KMS-11 (cell line): Measurements from ENCODE around the gene TBC1D21.

ENCODE experiments used
- H2AFZ ChIP-seq: fragments of 200-600 bp; sonication (generic); 2 replicates; pipeline ENCODE4 v1.6.1; 2016; ENCODE audit warnings: antibody characterized with exemption, mixed run types, low read depth
- H3K27ac ChIP-seq: fragments of 200-600 bp; sonication (generic); 2 replicates; pipeline ENCODE4 v1.6.1; 2016; ENCODE audit warnings: mild to moderate bottlenecking, mixed run types
- H3K27me3 ChIP-seq: fragments of 200-600 bp; sonication (generic); 2 replicates; pipeline ENCODE4 v1.6.1; 2017; ENCODE audit warnings: mild to moderate bottlenecking, low read depth, mixed run types, moderate library complexity; ENCODE audit not compliant: insufficient read depth
- H3K36me3 ChIP-seq: fragments of 200-600 bp; sonication (generic); 2 replicates; pipeline ENCODE4 v1.6.1; 2017; ENCODE audit warnings: mild to moderate bottlenecking, mixed run types; ENCODE audit not compliant: insufficient read depth
- H3K4me1 ChIP-seq: fragments of 200-600 bp; sonication (generic); 2 replicates; pipeline ENCODE4 v1.6.1; 2016; ENCODE audit warnings: mild to moderate bottlenecking, low read depth, mixed run types; ENCODE audit not compliant: poor library complexity, severe bottlenecking
- H3K4me2 ChIP-seq: fragments of 200-600 bp; sonication (generic); 2 replicates; pipeline ENCODE4 v1.7.0; 2016; ENCODE audit warnings: mild to moderate bottlenecking, mixed run types
- H3K4me3 ChIP-seq: fragments of 200-600 bp; sonication (generic); IDR thresholded peaks from 2 replicates; pipeline ENCODE4 v1.6.1; 2017; ENCODE audit warnings: low read depth, low read length, mixed read lengths; ENCODE audit not compliant: insufficient read depth
- H3K79me2 ChIP-seq: fragments of 200-600 bp; sonication (generic); 2 replicates; pipeline ENCODE4 v1.6.1; 2016; ENCODE audit warnings: low read depth, mixed run types; ENCODE audit not compliant: insufficient read depth
- H3K9ac ChIP-seq: fragments of 200-600 bp; sonication (generic); 2 replicates; pipeline ENCODE4 v1.6.1; 2016; ENCODE audit warnings: mild to moderate bottlenecking, mixed run types
- H4K20me1 ChIP-seq: fragments of 200-600 bp; sonication (generic); 2 replicates; pipeline ENCODE4 v1.6.1; 2016; ENCODE audit warnings: mild to moderate bottlenecking, mixed run types; ENCODE audit not compliant: insufficient read depth
- TF ChIP-seq, protein P1 (sequence below): fragments of 200-600 bp; sonication (generic); conservative IDR thresholded peaks from 2 replicates; pipeline ENCODE4 v1.6.1; 2017; ENCODE audit warnings: low read depth, mild to moderate bottlenecking, antibody characterized with exemption, low read length, moderate library complexity, mixed read lengths

The TBC1D21 gene

DNA sequence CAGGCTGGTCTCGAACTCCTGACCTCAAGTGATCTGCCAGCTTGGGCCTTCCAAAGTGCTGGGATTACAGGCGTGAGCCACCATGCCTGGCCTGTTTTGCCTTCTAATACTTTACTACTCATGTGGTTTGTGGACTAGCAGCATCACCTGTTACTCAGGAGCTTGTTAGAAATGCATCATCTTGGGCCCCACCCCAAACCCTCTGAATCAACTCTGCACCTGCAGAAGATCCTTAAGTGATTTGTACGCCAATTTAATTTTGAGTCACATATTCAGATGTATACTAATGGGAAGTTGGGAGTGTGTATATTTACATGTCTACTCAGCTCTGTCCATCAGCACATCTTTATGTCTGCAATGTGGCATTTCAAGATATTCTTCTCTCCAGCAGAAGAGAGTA lies 6.1 kb downstream of the TBC1D21 start:
- Histone ChIP-seq H3K4me1 (no peaks in the 10 kb centered on the region), H3K27me3 (peaks cover 5% of the 10 kb centered on the region), H3K36me3 (no peaks in the 10 kb centered on the region), H2AFZ (no peak overlapping the region), H3K4me3 (no peak overlapping the region), H3K9ac (no peak overlapping the region), H3K79me2 (no peaks in the 10 kb centered on the region), H4K20me1 (no peaks in the 10 kb centered on the region), H3K4me2 (no peak overlapping the region), H3K27ac (no peak overlapping the region)
- TF ChIP-seq, protein P1, sequence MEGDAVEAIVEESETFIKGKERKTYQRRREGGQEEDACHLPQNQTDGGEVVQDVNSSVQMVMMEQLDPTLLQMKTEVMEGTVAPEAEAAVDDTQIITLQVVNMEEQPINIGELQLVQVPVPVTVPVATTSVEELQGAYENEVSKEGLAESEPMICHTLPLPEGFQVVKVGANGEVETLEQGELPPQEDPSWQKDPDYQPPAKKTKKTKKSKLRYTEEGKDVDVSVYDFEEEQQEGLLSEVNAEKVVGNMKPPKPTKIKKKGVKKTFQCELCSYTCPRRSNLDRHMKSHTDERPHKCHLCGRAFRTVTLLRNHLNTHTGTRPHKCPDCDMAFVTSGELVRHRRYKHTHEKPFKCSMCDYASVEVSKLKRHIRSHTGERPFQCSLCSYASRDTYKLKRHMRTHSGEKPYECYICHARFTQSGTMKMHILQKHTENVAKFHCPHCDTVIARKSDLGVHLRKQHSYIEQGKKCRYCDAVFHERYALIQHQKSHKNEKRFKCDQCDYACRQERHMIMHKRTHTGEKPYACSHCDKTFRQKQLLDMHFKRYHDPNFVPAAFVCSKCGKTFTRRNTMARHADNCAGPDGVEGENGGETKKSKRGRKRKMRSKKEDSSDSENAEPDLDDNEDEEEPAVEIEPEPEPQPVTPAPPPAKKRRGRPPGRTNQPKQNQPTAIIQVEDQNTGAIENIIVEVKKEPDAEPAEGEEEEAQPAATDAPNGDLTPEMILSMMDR = no peak

DNA sequence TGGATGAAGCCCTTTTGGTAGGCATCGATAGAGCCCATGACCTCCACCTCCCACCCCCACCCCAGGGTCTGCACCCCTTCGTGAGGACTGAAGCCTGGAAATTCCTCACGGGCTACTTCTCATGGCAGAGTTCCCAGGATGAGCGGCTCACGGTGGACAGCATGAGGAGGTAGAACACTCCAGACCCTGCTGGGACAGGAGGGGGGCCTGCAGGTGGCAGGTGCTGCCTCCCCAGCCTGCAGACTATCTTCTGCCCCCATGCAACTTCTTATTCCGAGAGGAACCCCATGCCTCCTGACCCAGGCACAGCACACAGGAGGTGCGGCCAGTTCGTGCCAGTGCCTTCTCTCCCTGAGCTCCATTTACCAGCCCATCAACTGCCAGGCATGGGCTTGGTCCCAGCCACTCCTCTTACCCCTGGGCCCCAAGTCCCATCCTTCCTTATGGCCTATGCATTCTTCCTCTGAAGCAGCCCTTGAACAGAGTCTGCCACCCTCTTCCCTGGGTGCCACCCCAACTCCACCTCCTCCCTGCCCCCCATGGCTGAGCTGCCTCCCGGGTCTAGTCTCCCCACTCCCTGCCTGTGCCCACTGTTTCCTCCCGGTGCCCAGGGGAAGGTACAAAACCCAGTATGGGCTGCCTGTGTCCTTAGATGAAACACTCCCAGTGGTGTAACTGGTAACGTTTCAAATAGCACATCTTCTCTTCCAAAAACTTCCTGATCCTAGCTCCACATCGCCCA lies 8.4 kb downstream of the TBC1D21 start:
- Histone ChIP-seq H3K4me3 (no peak overlapping the region), H3K4me2 (no peak overlapping the region), H3K27me3 (peaks cover 5% of the 10 kb centered on the region), H3K4me1 (no peaks in the 10 kb centered on the region), H3K9ac (no peak overlapping the region), H2AFZ (no peak overlapping the region), H4K20me1 (no peaks in the 10 kb centered on the region), H3K79me2 (no peaks in the 10 kb centered on the region), H3K27ac (no peak overlapping the region), H3K36me3 (no peaks in the 10 kb centered on the region)
- TF ChIP-seq, protein P1 = no peak

DNA sequence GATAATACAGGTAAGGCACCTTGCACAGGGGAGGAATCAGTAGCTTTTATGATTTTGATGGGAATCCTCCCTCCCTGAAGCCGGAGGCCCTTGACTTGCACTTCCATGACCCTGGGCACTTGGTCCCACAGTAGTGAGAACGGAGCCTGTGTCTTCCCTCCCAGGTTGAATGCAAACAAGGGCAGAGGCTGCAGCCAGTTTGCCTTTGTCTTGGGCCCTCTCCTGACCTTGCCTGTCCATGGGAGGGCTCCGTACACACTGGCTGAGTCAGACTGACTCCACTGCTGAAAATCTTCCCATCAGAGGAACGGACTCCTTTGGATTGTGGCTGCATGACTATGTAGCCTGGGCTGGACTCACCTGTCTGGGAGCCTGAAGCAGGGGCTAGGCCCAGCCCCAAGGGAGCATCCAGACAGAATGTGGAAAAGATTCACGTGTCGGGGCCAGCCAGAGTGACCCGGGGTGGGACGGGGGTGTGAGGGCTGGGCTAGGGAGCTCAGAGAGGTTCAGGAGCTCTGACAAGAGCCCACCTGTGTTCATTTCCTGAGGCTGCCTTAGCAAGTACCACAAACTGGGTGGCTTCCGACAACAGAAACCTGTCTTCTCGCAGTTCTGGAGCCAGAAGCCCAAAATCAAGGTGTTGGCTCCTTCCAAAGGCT lies 9.5 kb downstream of the TBC1D21 start:
- TF ChIP-seq, protein P1 = no peak
- H3K4me2 ChIP-seq = no peak overlapping the region
- H4K20me1 ChIP-seq = no peaks in the 10 kb centered on the region
- H3K36me3 ChIP-seq = no peaks in the 10 kb centered on the region
- H2AFZ ChIP-seq = no peak overlapping the region
- no peaks in the 10 kb centered on the region for H3K79me2 ChIP-seq
- peaks cover 7% of the 10 kb centered on the region for H3K27me3 ChIP-seq
- no peaks in the 10 kb centered on the region for H3K4me1 ChIP-seq
- no peak overlapping the region for H3K4me3 ChIP-seq
- H3K27ac ChIP-seq = no peak overlapping the region
- H3K9ac ChIP-seq = no peak overlapping the region

DNA sequence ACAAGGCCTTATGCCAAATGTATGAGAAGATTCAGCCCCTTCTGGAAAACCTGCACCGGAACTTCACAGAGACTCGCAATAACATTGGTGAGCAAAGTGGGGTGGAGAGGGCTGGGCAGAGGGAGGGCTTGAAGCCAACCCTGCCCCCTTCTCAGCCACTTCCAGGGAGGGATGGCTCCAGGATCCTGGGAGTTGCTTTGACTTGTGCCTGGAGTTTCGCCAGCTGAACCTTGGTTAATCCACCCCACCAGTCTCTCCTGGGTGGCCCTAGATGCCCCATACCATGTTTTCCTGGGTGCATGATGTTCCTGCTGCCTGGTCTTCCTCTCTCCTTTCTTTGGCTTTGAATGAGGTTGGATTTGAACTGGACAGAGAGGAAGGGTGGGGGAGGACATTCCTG lies 10.8 kb downstream of the TBC1D21 start:
- TF ChIP-seq, protein P1 = no peak
- H3K4me2 ChIP-seq = no peak overlapping the region
- no peak overlapping the region for H3K4me3 ChIP-seq
- no peaks in the 10 kb centered on the region for H3K79me2 ChIP-seq
- H3K9ac ChIP-seq = no peak overlapping the region
- no peaks in the 10 kb centered on the region for H4K20me1 ChIP-seq
- no peaks in the 10 kb centered on the region for H3K4me1 ChIP-seq
- H3K36me3 ChIP-seq = no peaks in the 10 kb centered on the region
- H3K27me3 ChIP-seq = peaks cover 18% of the 10 kb centered on the region
- H2AFZ ChIP-seq = no peak overlapping the region
- no peak overlapping the region for H3K27ac ChIP-seq
